ELR (cell line): ENCODE measurements around the gene SAXO1.
"Not testable (repeated sequence)": the region's sequence is repeated elsewhere in the genome, so short reads cannot be mapped to it uniquely, and the experiment has no call there.

Experiments used
- DNase-seq: peaks from one replicate; pipeline ENCODE4 v3.0.0-alpha.2; 2015; ENCODE audit warnings: low read depth

Gene SAXO1

GRCh38 chr9:18970393-18970792, 62.6 kb downstream of the SAXO1 start:
- no peak for DNase-seq

DNA sequence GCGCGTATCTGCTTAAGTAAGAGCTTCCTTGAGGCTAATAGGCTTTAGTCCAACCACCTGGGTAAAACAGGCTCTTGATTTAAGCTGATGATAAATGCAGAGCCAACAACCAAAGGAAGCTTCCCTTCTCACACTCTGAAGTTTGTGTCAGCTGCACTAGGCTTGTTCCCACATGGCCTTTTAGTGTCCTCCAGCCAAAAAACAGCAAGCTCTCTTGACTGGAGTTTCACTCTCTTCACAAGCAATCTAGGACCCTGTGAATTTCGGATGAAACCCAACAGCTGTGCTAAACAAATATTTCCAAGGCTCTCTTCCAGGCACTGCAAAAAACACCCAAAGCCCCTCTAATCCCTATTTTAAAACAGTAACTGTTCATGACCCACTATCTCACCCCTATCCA, 63.9 kb downstream of the SAXO1 start:
- no peak for DNase-seq

DNA sequence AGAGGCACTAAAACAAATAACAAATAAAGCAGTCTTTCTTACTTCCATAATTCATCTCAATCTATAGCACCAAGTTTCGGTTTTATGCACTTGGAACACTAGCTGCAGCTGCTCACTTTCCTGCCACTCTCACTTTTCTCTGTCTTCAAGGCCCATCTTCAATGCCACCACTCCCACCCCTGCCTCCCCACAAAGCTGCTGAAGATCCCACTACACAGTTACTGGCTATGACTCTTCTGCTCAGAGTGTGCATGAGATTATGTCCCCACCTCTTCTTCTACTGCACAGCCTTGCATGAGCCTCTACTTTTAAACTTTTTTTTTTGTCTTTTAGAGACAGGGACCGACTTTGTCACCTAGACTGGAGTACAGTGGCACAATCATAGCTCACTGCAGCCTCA, 77.4 kb downstream of the SAXO1 start:
- DNase-seq, result no peak

GRCh38 chr9:18951936-18952335, 81.1 kb downstream of the SAXO1 start:
- DNase-seq, result no peak

DNA sequence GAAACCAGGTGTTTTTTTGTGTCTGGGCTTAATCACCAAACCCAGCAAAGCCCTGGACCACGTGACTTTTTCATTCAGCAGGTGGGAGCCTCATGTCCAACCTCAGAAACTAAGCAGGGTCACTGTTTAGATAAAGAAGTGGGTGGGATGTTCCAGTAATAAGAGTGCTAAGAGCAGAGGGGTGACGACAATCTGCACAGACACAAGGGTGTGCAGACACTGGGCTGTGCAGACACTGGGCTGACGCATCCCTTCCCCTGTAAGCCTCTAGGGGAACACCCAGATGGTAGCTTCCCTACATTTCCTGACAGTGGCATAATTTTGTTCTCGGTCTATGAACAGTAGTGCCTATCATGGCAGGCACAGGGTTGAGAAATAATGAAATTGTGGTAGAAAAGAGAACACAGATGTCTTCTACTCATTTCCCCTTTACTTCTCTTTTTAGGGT, 85.1 kb downstream of the SAXO1 start:
- DNase-seq, result peak; percentile 4

- DNase-seq, result no peak
These were observed 90.2 kb downstream of the SAXO1 start for GRCh38 chr9:18942801-18943200.

DNA sequence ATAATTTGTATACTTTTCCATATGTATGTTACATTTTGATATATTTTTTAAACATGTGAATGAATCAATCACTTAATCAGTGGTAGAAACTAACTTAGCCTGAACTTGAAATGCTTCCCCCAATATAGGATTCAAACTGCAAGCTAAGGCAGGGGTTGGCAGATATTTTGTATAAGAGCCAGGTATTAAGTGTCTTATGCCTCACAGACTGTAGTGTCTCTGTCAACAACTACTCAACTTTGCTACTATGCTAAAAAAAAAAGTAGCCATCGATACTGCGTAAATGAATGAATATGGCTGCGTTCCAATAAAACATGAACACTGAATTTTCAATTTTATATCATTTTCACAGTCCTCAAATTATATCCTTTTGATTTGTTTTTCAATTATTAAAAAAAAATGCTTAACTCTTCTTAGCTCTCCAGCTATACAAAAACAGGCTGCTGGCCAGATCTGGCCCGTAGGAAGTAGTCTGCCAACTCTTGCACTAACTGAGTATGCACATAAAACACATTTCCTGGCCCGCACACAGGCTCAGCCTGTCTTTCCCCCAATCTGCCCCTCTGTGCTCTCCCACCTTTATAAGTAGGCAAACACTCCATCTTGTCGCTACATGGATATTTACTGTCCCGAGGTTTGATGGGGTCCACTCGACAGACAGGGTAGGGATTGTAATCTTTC, 91.8 kb downstream of the SAXO1 start:
- DNase-seq, result no peak

GRCh38 chr9:18939943-18940342, 93.1 kb downstream of the SAXO1 start:
- DNase-seq, result no peak

DNA sequence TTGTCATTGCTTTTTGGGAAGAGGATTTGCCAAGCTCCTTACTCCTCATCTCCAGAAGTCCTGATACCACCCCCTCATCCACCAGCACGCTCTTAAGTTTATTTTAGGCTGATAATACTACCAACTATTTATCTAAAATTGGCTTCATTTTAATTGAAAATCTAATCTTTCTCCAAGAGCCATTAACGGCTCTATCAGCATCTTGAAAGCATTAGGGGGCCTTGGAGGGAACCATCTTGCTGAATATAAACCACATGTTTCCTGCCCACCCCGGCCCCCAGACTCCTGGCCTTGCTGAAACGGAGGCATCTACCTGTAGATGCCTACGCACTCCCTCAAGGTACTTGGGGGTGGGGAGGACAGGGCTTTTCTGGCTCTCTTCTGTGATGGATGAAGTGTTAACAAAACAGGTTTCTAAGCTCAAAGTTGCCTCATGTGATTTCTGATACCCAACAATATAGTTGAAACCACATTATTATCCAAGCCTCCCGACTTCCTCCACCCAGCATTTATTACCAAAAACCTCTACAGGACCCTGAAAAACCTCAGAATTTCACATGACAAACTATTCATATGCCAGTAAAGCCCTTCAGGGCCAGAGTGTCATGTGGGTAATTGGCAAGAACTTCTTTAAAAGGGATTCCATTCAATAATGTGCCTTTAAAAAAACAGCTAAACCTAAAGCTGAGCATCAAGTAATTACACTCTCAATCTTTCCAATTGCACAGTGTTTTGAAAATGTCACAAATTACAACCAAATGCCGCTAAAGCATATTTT, 96.7 kb downstream of the SAXO1 start:
- no peak for DNase-seq

DNA sequence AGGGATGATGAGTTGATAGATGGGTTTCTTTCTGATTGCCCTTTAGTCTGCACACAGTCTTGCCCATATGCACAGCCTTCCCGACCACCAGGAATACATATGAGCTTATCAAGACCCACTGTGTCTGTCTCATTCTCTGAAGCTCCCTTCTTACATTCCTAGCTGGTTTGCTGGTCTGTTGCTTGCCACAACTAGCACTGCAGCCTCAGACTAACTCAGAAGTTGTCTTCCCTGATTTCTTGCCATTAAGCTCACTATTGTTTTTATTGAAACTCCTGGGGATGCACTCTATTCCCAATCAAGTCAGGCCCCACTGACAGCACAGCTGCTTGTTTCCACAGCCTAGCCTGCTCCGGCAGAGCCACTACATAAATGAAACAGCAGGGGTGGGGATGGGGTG, 97.5 kb downstream of the SAXO1 start:
- no peak for DNase-seq

GRCh38 chr9:18930611-18931010, 102.4 kb downstream of the SAXO1 start:
- not testable (repeated sequence) for DNase-seq

DNA sequence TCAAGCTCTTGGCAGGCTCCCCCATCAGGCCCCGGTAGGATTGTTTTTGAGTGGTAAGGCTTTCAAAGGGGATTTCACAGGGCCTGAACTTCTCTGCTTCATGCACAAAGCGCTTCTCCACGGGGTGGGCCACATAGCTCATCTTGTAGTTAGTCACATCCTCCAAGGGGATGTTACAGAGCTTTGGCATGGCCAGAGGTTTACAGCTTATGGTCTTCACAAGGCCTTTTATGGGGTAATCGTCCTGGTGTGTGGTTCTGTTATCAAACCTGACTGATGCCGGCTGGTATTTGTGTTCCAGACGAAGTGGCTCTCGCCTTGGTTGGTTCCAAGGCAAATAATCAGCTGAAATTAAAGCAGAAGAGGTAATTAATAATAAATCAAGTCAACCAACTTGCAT, 104.3 kb downstream of the SAXO1 start:
- peak; percentile 42 for DNase-seq

GRCh38 chr9:18926513-18926912, 106.5 kb downstream of the SAXO1 start:
- DNase-seq, result no peak

DNA sequence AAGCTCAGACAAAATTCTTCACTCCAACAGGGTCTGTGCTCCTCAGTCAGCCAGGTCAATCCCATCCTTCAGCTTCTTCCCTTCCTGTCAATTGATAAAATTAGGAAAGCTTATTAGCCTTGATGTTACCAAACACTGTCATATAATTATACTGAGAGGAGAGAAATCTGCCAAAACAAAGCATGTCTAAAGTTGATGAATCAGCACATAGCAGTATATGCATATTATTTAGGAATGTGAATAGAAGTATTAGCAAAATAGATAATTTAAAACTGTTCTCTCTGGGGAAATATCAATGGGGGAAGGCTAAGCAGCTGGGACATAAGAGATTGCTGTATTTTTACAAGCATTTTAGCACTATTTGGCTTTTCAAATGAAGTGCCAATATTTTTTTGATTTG, 107.1 kb downstream of the SAXO1 start:
- DNase-seq, result no peak

DNA sequence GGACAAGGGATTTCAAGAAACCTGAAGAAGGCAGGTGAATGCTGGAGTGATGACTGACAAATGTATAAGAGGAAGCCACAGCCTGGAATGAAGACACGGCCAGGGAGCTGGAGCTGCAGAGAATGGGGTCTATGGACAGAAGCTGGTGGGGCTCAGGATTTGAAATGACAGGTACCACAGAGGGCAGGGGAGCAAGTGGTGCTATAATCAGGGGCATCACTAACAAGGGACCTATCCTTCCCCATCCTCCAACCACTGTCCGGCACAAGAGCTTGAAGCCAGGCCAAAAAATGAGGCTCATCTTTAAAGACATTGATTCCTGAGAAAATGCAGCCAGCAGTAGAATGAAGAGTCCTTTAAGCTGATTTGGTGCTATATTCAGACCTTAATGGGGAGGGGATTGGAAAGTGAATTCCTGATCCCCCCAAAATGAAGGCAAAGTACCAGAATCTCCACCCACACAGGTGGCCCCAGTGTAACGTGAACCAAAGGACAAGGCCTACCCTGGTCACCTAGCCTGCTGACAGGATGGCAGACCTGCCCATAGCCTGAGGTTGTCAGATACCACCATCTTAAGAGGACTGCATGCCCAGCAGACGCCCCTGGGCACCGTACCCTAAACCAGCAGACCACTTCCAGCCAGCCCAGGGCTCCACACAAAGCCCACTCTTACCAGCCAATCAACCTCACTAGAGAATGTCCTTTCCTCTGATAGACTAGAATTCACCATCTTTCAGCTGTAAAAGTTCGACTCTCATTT, 109.2 kb downstream of the SAXO1 start:
- DNase-seq, result no peak

GRCh38 chr9:18923167-18923566, 109.8 kb downstream of the SAXO1 start:
- DNase-seq, result no peak

DNA sequence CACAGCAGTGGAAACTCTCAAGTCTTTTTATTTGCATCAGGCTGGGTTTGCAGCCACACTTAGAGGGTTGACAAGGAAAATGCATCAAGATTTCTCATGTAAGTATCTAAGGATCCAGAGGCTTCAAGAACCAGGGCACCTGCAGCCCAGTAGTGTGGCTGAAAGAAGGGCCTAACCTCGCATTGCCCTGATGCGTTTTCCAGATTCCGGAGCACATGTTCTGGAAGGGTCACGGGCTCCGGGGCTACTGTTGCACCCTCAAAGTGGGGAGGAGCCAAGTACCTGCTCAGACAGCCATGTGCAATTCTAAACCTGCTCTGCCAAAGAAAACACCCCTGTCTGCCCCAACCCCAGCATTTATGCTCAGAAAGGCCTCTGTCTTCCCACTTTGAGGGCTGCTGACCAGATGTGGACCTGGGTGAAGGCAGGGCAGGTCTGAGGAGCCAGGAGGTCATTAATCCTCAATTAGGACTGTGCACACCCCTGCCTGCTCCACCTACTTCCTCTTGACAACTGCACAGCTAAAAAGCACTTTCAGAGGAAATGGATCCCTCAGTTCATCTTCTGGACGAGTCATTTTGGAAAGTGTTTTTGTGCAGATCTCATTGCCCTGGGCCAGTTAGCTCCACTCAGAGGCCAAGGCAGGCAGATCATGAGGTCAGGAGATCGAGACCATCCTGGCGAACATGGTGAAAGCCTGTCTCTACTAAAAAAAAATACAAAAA, 110.7 kb downstream of the SAXO1 start:
- no peak for DNase-seq

- no peak for DNase-seq
These were observed 111.5 kb downstream of the SAXO1 start for GRCh38 chr9:18921366-18922075.

- DNase-seq, result no peak
These were observed 112.6 kb downstream of the SAXO1 start for GRCh38 chr9:18920141-18921084.

GRCh38 chr9:18911714-18912342, 121.2 kb downstream of the SAXO1 start:
- DNase-seq, result no peak
